GM19351 (cell line): ENCODE data around the gene NEB.
"Not testable (repeated sequence)": the region's sequence is repeated elsewhere in the genome, so short reads cannot be mapped to it uniquely, and the experiment has no call there.

Source experiments
- ATAC-seq: cut with Tn5 transposase; IDR thresholded peaks from one replicate; pipeline ENCODE4 v1.9.1; 2021; ENCODE audit warnings: mild to moderate bottlenecking, moderate library complexity; ENCODE audit not compliant: unreplicated experiment

NEB gene

GRCh38 chr2:151761687-151762086, 27.4 kb upstream of the NEB start:
- ATAC-seq, result no peak

- ATAC-seq, result no peak
Measured at GRCh38 chr2:151761193-151761592, 26.9 kb upstream of the NEB start.

- ATAC-seq, result no peak
Measured at GRCh38 chr2:151760139-151760650, 25.9 kb upstream of the NEB start.

GRCh38 chr2:151758744-151759143, 24.5 kb upstream of the NEB start:
- no peak for ATAC-seq

- no peak for ATAC-seq
Measured at GRCh38 chr2:151757861-151758260, 23.6 kb upstream of the NEB start.

GRCh38 chr2:151756820-151757219, 22.5 kb upstream of the NEB start:
- no peak for ATAC-seq

- ATAC-seq, result no peak
Measured at GRCh38 chr2:151754253-151754897, 20.1 kb upstream of the NEB start.

GRCh38 chr2:151753540-151753939, 19.3 kb upstream of the NEB start:
- ATAC-seq, result no peak

GRCh38 chr2:151745261-151745660, 11.0 kb upstream of the NEB start:
- ATAC-seq, result not testable (repeated sequence)

- ATAC-seq, result peak; percentile 80
Measured at GRCh38 chr2:151730262-151730975, 3.9 kb downstream of the NEB start.

GRCh38 chr2:151729837-151730236, 4.4 kb downstream of the NEB start:
- peak; percentile 34 for ATAC-seq

GRCh38 chr2:151729415-151729811, 4.9 kb downstream of the NEB start:
- ATAC-seq, result no peak

- peak; percentile 44 for ATAC-seq
Measured at GRCh38 chr2:151728804-151729414, 5.4 kb downstream of the NEB start.

- ATAC-seq, result no peak
Measured at GRCh38 chr2:151727593-151728552, 6.4 kb downstream of the NEB start.

- ATAC-seq, result no peak
Measured at GRCh38 chr2:151721161-151721560, 13.1 kb downstream of the NEB start.

- no peak for ATAC-seq
Measured at GRCh38 chr2:151720521-151720920, 13.8 kb downstream of the NEB start.

GRCh38 chr2:151718796-151719195, 15.5 kb downstream of the NEB start:
- no peak for ATAC-seq

GRCh38 chr2:151718247-151718646, 16.0 kb downstream of the NEB start:
- no peak for ATAC-seq

GRCh38 chr2:151716721-151717120, 17.6 kb downstream of the NEB start:
- ATAC-seq, result no peak

GRCh38 chr2:151713291-151713903, 20.9 kb downstream of the NEB start:
- ATAC-seq, result no peak
